A549 (cell line): ENCODE results near the gene EYA2. TPM values are rescaled to one million over a fixed set of nuclear protein-coding genes. Genes with fewer than 3 reads are reported as not detected.

ENCODE experiments used
- ATAC-seq, 2 experiments: fragments of 200-7000 bp in 1 of 2; fragments of >200 bp in 1 of 2; cut with Nextera tagmentation in 1 of 2; cut with Tn5 transposase in 1 of 2; 3 replicates each; pipeline versions ENCODE4 v1.8.0 to v1.9.1; 2018 to 2020; ENCODE audit warnings: mild to moderate bottlenecking in 1 of 2, moderate library complexity in 1 of 2
- CTCF ChIA-PET: fragments of 300-600 bp; sonication (Branson Sonifier 250); formaldehyde crosslinking; extraction: SDS; loops from one replicate; lab custom pipeline; 2021; ENCODE audit warnings: antibody characterized with exemption, inconsistent platforms; lab: Yijun Ruan, JAX
- POLR2A ChIA-PET: fragments of 350-600 bp; formaldehyde crosslinking; extraction: SDS; loops from one replicate; lab custom pipeline; 2021; ENCODE audit warnings: antibody characterized with exemption, inconsistent platforms; lab: Yijun Ruan, JAX
- DNase-seq, 2 experiments: peaks; one replicate each; pipeline versions ENCODE4 v3.0.0 to v3.0.0-alpha.2; 2011 to 2016; ENCODE audit warnings: low read depth in 1 of 2, low spot score in 1 of 2
- FAIRE-seq: peaks from 2 replicates; lab custom pipeline; 2011; peaks lifted over from hg19 to GRCh38; lab: Jason Lieb, UNC
- H3K27ac ChIP-seq, 2 experiments: fragments of >200 bp; sonication (Bioruptor Twin); formaldehyde crosslinking; 3 replicates each; pipeline ENCODE4 v1.5.1; 2016 to 2017
- H3K4me1 ChIP-seq: fragments of >200 bp; sonication (Bioruptor Twin); formaldehyde crosslinking; 3 replicates; pipeline ENCODE4 v1.6.1; 2016
- H3K4me2 ChIP-seq: fragments of >200 bp; sonication (Bioruptor Twin); formaldehyde crosslinking; 3 replicates; pipeline ENCODE4 v1.6.1; 2016
- H3K4me3 ChIP-seq: fragments of >200 bp; sonication (Bioruptor Twin); formaldehyde crosslinking; 3 replicates; pipeline ENCODE4 v1.5.1; 2016
- H3K9me3 ChIP-seq: fragments of >200 bp; sonication (Bioruptor Twin); formaldehyde crosslinking; 3 replicates; pipeline ENCODE4 v1.6.1; 2016
- BHLHE40 ChIP-seq: IDR thresholded peaks from 2 replicates; pipeline ENCODE4 v1.6.1; 2012; ENCODE audit warnings: low read depth, low read length, inconsistent platforms
- CEBPB ChIP-seq, 2 experiments: fragments of >200 bp in 1 of 2; sonication (Bioruptor Twin) in 1 of 2; formaldehyde crosslinking in 1 of 2; IDR thresholded peaks; 2 replicates each; pipeline ENCODE4 v1.6.1; 2012 to 2016
- EHMT2 ChIP-seq: fragments of 200-600 bp; sonication (generic); IDR thresholded peaks from 2 replicates; pipeline ENCODE4 v1.6.1; 2016; ENCODE audit warnings: antibody characterized with exemption, low read depth, mild to moderate bottlenecking, moderate library complexity
- EP300 ChIP-seq, 2 experiments: fragments of >200 bp; sonication (Bioruptor Twin); formaldehyde crosslinking; IDR thresholded peaks; 2 replicates in 1 of 2; 3 replicates in 1 of 2; pipeline ENCODE4 v1.6.1; 2016 to 2017
- FOSL2 ChIP-seq, 2 experiments: fragments of 450-650 bp in 1 of 2; fragments of >200 bp in 1 of 2; sonication (Bioruptor Twin) in 1 of 2; formaldehyde crosslinking; IDR thresholded peaks; 2 replicates each; pipeline versions ENCODE4 v1.5.0 to v1.6.1; 2016 to 2020; ENCODE audit warnings: mild to moderate bottlenecking in 1 of 2, moderate library complexity in 1 of 2
- FOXS1 ChIP-seq: fragments of 250-450 bp; sonication (Bioruptor Pico); IDR thresholded peaks from 2 replicates; pipeline ENCODE4 v1.5.0; 2020; ENCODE audit warnings: mild to moderate bottlenecking, moderate library complexity
- GATA3 ChIP-seq: IDR thresholded peaks from 2 replicates; pipeline ENCODE4 v1.6.1; 2012; ENCODE audit warnings: borderline replicate concordance
- HOXB13 ChIP-seq: fragments of 250-450 bp; sonication (Bioruptor Pico); IDR thresholded peaks from 2 replicates; pipeline ENCODE4 v1.5.0; 2020; ENCODE audit warnings: low read depth, mild to moderate bottlenecking, moderate library complexity
- HOXB5 ChIP-seq: fragments of 250-450 bp; sonication (Bioruptor Pico); IDR thresholded peaks from 2 replicates; pipeline ENCODE4 v1.5.0; 2020; ENCODE audit warnings: mild to moderate bottlenecking, moderate library complexity
- JUN ChIP-seq, 2 experiments: fragments of >200 bp; sonication (Bioruptor Twin); formaldehyde crosslinking; IDR thresholded peaks; 2 replicates in 1 of 2; 3 replicates in 1 of 2; pipeline ENCODE4 v1.6.1; 2016 to 2017
- KDM1A ChIP-seq: fragments of 200-600 bp; sonication (generic); IDR thresholded peaks from 2 replicates; pipeline ENCODE4 v1.6.1; 2016; ENCODE audit warnings: low read depth, mild to moderate bottlenecking
- KDM5A ChIP-seq: fragments of 200-600 bp; sonication (generic); IDR thresholded peaks from 2 replicates; pipeline ENCODE4 v1.6.1; 2016; ENCODE audit warnings: antibody characterized with exemption, mild to moderate bottlenecking
- MAZ ChIP-seq: fragments of 150-350 bp; IDR thresholded peaks from 2 replicates; pipeline ENCODE4 v1.6.1; 2014; ENCODE audit warnings: antibody characterized with exemption, low read depth, low read length, borderline replicate concordance
- NFE2L2 ChIP-seq: fragments of 150-350 bp; conservative IDR thresholded peaks from 2 replicates; pipeline ENCODE4 v1.6.1; 2014; ENCODE audit warnings: low read length
- POLR2A ChIP-seq: IDR thresholded peaks from 2 replicates; pipeline ENCODE4 v1.6.1; 2012; ENCODE audit warnings: mild to moderate bottlenecking, low read length
- POLR2AphosphoS2 ChIP-seq: conservative IDR thresholded peaks from 2 replicates; pipeline ENCODE4 v1.6.1; 2012; ENCODE audit warnings: low read length, improper control_type of control experiment, inconsistent platforms
- RAD21 ChIP-seq, 2 experiments: fragments of >200 bp in 1 of 2; sonication (Bioruptor Twin) in 1 of 2; formaldehyde crosslinking in 1 of 2; IDR thresholded peaks in 1 of 2; conservative IDR thresholded peaks in 1 of 2; 2 replicates in 1 of 2; 3 replicates in 1 of 2; pipeline ENCODE4 v1.6.1; 2012 to 2018; ENCODE audit warnings: inconsistent platforms in 1 of 2
- TFCP2L1 ChIP-seq: fragments of 250-450 bp; sonication (Bioruptor Pico); IDR thresholded peaks from 2 replicates; pipeline ENCODE4 v1.5.0; 2021; ENCODE audit warnings: mild to moderate bottlenecking
- TP53 ChIP-seq: fragments of 250-450 bp; sonication (Bioruptor Pico); IDR thresholded peaks from 2 replicates; pipeline ENCODE4 v1.5.0; 2021; ENCODE audit warnings: mild to moderate bottlenecking, moderate library complexity
- ZSCAN20 ChIP-seq: fragments of 250-450 bp; sonication (Bioruptor Pico); IDR thresholded peaks from 2 replicates; pipeline ENCODE4 v1.8.0; 2022; ENCODE audit warnings: mild to moderate bottlenecking, moderate library complexity
- WGBS: methylation state at CpG from one replicate; pipeline ENCODE4 v1.1.6; 2017; ENCODE audit errors: missing lambda C conversion rate; 5-methylcytosine and 5-hydroxymethylcytosine counted together
- polyA plus RNA-seq, 4 experiments: library from polyadenylated mRNA; depleted of rRNA in 3 of 4; stranded (reverse); fragments of >200 nt; fragmentation: RNase III in 1 of 4; extraction: RNeasy Plus Mini Kit Qiagen cat#74134 plus additional on column Dnase treatment in 1 of 4; gene quantifications; 2 replicates in 3 of 4; 3 replicates in 1 of 4; pipeline ENCODE4 v1.2.3, GENCODE V29; 2011 to 2017
- TF ChIP-seq, protein P1 (sequence below): fragments of >200 bp; sonication (Bioruptor Twin); formaldehyde crosslinking; IDR thresholded peaks from 2 replicates; pipeline ENCODE4 v1.6.1; 2016
- TF ChIP-seq, protein P2 (sequence below): fragments of 200-600 bp; sonication (generic); IDR thresholded peaks from 2 replicates; pipeline ENCODE4 v1.6.1; 2016; ENCODE audit warnings: antibody characterized with exemption, mild to moderate bottlenecking, moderate library complexity

The EYA2 gene
- polyA plus RNA-seq, 2 of the 4 experiments (the other 2 are of a cell fraction) = 4.5 to 4.6 TPM

DNA sequence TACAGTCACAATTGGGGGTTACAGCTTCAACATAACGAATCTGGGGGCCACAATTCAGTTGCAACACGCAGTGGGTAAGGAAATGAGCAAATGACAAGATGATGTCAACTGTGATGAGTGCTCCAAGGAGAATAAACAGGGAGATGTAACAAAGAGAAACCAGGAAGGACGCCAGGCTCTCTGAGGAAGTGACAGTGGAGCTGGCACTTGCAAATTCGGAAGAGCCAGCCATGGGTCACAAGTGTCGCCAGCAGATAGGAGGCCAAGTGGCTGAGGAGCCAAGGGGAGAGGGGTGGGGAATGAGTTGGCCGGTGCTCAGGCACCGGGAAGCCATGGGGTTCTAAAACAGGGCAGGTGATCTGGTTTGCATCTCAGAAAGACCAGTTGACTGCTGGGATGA lies 136.4 kb downstream of the EYA2 start:
- H3K27ac ChIP-seq = no peak overlapping the region
- no peak overlapping the region for H3K4me3 ChIP-seq
- DNase-seq (no peak), FAIRE-seq (no peak), ATAC-seq (no peak)
- CTCF ChIA-PET = no interaction called here
- no peak overlapping the region for H3K4me2 ChIP-seq
- TF ChIP-seq TFCP2L1 (no peak), CEBPB (IDR thresholded peaks at IDR 0.05) (no peak), RAD21 (conservative IDR thresholded peaks at IDR 0.05 in 1 of 2, IDR thresholded peaks at IDR 0.05 in 1 of 2) (no peak), BHLHE40 (no peak), ZSCAN20 (CRISPR knock-in tag) (no peak)
- H3K9me3 ChIP-seq = peaks cover 9% of the 10 kb centered on the region
- H3K4me1 ChIP-seq = no peaks in the 10 kb centered on the region
- POLR2A ChIA-PET = no interaction called here
- WGBS = 54% methylated on average over 7 of the region's 7 CpGs

GRCh38 chr20:47031821-47032220 lies 137.2 kb downstream of the EYA2 start:
- ATAC-seq = no peak
- H3K4me2 ChIP-seq = no peak overlapping the region
- POLR2A ChIA-PET = no interaction called here
- WGBS = 94% methylated on average over 1 of the region's 1 CpG
- no peak for FAIRE-seq
- no peak overlapping the region for H3K4me3 ChIP-seq
- DNase-seq = no peak
- TF ChIP-seq MAZ (no peak), HOXB13 (CRISPR knock-in tag) (no peak), KDM1A (no peak), GATA3 (no peak), JUN (IDR thresholded peaks at IDR 0.05) (no peak), TP53 (CRISPR knock-in tag) (no peak), FOSL2 (IDR thresholded peaks at IDR 0.05) (no peak), FOSL2 (CRISPR knock-in tag; IDR thresholded peaks at IDR 0.05) (no peak), HOXB5 (CRISPR knock-in tag) (no peak), KDM5A (no peak)
- TF ChIP-seq, protein P1, sequence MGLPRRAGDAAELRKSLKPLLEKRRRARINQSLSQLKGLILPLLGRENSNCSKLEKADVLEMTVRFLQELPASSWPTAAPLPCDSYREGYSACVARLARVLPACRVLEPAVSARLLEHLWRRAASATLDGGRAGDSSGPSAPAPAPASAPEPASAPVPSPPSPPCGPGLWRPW = no peak
- CTCF ChIA-PET = no interaction called here
- H3K4me1 ChIP-seq = no peaks in the 10 kb centered on the region
- H3K9me3 ChIP-seq = peaks cover 9% of the 10 kb centered on the region
- no peak overlapping the region for H3K27ac ChIP-seq

DNA sequence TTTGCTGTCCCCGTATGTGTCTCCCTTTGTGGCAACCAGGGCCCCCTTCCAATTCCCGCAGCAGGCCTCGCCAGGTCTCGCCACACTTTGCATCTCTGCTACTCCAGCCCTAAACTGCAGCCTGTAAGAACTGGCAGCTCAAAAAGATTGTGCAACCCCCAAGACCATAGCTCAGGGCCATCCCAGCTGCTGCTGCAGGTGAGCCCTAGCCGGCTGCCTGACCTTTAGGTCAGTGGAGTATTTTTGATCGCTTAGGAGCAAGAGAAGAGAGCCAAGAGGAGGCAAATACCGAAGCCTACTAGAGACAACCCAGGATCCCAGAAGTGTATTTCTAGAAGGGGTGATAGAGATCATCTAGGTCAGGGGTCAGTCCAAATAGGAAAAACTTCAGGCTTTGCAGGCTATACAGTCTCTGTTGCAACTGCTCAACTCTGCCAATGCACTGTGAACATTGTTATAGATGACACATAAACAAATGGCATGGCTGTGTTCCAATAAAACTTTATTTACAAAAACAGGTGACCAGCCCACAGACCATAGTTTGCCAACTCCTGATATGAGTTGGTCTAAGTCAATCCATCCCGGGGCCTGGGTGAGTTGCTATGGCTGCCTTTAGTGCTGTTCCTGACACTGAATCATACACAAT lies 138.4 kb downstream of the EYA2 start:
- TF ChIP-seq FOXS1 (no peak), EP300 (IDR thresholded peaks at IDR 0.05) (no peak), NFE2L2 (no peak), EHMT2 (no peak), JUN (IDR thresholded peaks at IDR 0.05) (no peak), RAD21 (conservative IDR thresholded peaks at IDR 0.05 in 1 of 2, IDR thresholded peaks at IDR 0.05 in 1 of 2) (no peak), POLR2AphosphoS2 (no peak), BHLHE40 (no peak), ZSCAN20 (CRISPR knock-in tag) (no peak), TFCP2L1 (no peak), POLR2A (no peak)
- TF ChIP-seq, protein P2, sequence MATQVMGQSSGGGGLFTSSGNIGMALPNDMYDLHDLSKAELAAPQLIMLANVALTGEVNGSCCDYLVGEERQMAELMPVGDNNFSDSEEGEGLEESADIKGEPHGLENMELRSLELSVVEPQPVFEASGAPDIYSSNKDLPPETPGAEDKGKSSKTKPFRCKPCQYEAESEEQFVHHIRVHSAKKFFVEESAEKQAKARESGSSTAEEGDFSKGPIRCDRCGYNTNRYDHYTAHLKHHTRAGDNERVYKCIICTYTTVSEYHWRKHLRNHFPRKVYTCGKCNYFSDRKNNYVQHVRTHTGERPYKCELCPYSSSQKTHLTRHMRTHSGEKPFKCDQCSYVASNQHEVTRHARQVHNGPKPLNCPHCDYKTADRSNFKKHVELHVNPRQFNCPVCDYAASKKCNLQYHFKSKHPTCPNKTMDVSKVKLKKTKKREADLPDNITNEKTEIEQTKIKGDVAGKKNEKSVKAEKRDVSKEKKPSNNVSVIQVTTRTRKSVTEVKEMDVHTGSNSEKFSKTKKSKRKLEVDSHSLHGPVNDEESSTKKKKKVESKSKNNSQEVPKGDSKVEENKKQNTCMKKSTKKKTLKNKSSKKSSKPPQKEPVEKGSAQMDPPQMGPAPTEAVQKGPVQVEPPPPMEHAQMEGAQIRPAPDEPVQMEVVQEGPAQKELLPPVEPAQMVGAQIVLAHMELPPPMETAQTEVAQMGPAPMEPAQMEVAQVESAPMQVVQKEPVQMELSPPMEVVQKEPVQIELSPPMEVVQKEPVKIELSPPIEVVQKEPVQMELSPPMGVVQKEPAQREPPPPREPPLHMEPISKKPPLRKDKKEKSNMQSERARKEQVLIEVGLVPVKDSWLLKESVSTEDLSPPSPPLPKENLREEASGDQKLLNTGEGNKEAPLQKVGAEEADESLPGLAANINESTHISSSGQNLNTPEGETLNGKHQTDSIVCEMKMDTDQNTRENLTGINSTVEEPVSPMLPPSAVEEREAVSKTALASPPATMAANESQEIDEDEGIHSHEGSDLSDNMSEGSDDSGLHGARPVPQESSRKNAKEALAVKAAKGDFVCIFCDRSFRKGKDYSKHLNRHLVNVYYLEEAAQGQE = no peak
- TF ChIP-seq, protein P1 = no peak
- TF ChIP-seq, all 56 proteins: peak for 0
- Histone ChIP-seq H3K9me3 (peaks cover 6% of the 10 kb centered on the region), H3K4me1 (no peaks in the 10 kb centered on the region), H3K4me3 (no peak overlapping the region), H3K27ac (no peak overlapping the region), H3K4me2 (no peak overlapping the region)
- CTCF ChIA-PET = no interaction called here
- POLR2A ChIA-PET = no interaction called here
- WGBS = 91% methylated on average over 8 of the region's 8 CpGs
- no peak for ATAC-seq
- DNase-seq = no peak
- FAIRE-seq = no peak
